NB4 (cell line): ENCODE measurements around the gene SH2D5.
A peak's percentile ranks its signal among the peaks of the same experiment; 100 is the strongest.

Experiments used
- DNase-seq: peaks from one replicate; pipeline ENCODE4 v3.0.0; 2010; ENCODE audit warnings: low read depth
- H3K4me3 ChIP-seq: one replicate; pipeline ENCODE4 v1.5.1; 2011; ENCODE audit warnings: mild to moderate bottlenecking, low read depth, low read length, moderate library complexity
- MAX ChIP-seq: IDR thresholded peaks from 2 replicates; pipeline ENCODE4 v1.6.1; 2011; ENCODE audit warnings: low read depth, low read length
- MYC ChIP-seq: IDR thresholded peaks from 2 replicates; pipeline ENCODE4 v1.6.1; 2011; ENCODE audit warnings: low read depth, low read length
- POLR2A ChIP-seq: IDR thresholded peaks from 2 replicates; pipeline ENCODE4 v1.6.1; 2011; ENCODE audit warnings: mild to moderate bottlenecking; ENCODE audit not compliant: insufficient read length; ENCODE audit errors: extremely low read depth
- TF ChIP-seq, protein P1 (sequence below): IDR thresholded peaks from one replicate; pipeline ENCODE4 v1.5.1; 2012; ENCODE audit warnings: low read depth, low read length

SH2D5 gene

DNA sequence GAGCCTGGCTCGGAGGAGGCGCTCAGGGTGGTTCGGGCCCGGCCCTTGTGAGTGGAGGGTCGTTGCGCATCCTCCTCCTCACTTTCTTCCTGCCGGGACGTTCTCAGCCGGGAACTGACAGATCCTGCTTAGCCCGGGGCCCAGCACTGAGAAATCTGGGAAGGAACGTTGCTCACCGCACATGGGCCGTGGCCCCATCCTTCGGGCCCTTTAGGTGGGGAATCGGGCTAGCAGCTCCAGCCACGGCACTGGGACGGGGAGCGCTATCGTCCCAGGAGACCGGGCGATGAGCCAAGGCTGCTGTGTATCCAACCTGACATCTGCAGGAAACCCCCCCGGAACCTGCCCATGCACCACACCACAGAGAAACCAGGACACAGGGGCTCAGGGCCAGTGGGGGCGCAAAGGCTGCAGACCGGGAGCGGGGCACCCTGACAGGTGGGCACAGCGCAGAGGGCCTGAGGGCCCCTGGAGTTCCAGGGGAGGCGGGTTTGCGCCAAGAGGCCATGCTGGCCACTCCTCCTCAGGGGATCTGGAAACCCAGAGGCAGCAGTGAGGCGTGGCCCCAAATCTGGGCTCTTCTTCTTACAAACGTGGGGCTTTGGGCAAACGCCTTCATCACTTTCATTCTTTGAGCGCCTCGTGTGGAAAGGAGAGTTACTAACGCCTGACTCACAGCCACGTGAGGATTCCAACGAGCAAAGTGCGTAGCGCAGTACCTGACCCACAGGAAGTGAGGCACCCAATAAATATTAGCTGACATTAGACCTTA, at the start of gene SH2D5:
SH2D5 (minus strand) TSS at position 116 of the 772 bp plus-strand sequence. CDS start 4,659 bp downstream, outside the sequence.
- H3K4me3 ChIP-seq, result no peak within 1 kb of the TSS
- TF ChIP-seq MYC (no peak), MAX (peak; percentile 31; the same call in 1 of the 2 replicates), POLR2A (no peak)
- TF ChIP-seq, protein P1, sequence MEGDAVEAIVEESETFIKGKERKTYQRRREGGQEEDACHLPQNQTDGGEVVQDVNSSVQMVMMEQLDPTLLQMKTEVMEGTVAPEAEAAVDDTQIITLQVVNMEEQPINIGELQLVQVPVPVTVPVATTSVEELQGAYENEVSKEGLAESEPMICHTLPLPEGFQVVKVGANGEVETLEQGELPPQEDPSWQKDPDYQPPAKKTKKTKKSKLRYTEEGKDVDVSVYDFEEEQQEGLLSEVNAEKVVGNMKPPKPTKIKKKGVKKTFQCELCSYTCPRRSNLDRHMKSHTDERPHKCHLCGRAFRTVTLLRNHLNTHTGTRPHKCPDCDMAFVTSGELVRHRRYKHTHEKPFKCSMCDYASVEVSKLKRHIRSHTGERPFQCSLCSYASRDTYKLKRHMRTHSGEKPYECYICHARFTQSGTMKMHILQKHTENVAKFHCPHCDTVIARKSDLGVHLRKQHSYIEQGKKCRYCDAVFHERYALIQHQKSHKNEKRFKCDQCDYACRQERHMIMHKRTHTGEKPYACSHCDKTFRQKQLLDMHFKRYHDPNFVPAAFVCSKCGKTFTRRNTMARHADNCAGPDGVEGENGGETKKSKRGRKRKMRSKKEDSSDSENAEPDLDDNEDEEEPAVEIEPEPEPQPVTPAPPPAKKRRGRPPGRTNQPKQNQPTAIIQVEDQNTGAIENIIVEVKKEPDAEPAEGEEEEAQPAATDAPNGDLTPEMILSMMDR, result peak; percentile 33
- peak; percentile 76 for DNase-seq

DNA sequence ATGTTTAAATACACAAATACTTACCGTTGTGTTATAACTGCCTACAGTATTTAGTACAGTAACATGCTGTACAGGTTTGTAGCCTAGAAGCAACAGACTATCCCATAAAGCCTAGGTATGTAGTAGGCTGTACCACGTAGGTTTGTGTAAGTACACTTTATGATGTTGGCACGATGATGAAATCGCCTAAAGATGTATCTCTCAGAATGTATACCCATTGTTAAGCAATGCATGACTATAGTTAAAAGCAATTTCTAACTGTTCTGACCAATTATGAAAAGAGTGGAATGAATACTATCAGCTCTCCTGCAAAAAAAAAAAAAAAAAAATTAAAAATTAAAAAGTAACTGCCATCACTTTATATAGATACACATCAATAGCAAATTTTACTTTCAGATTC, 43.2 kb upstream of the SH2D5 start:
- TF ChIP-seq, protein P1, result no peak
- TF ChIP-seq POLR2A (no peak), MAX (no peak), MYC (no peak)
- peak; percentile 4 for DNase-seq
- no peak overlapping the region for H3K4me3 ChIP-seq

GRCh38 chr1:20771780-20772179, 39.3 kb upstream of the SH2D5 start:
- no peak overlapping the region for H3K4me3 ChIP-seq
- no peak for TF ChIP-seq MAX
- TF ChIP-seq, protein P1, result no peak
- TF ChIP-seq MYC, result no peak
- no peak for TF ChIP-seq POLR2A
- no peak for DNase-seq

DNA sequence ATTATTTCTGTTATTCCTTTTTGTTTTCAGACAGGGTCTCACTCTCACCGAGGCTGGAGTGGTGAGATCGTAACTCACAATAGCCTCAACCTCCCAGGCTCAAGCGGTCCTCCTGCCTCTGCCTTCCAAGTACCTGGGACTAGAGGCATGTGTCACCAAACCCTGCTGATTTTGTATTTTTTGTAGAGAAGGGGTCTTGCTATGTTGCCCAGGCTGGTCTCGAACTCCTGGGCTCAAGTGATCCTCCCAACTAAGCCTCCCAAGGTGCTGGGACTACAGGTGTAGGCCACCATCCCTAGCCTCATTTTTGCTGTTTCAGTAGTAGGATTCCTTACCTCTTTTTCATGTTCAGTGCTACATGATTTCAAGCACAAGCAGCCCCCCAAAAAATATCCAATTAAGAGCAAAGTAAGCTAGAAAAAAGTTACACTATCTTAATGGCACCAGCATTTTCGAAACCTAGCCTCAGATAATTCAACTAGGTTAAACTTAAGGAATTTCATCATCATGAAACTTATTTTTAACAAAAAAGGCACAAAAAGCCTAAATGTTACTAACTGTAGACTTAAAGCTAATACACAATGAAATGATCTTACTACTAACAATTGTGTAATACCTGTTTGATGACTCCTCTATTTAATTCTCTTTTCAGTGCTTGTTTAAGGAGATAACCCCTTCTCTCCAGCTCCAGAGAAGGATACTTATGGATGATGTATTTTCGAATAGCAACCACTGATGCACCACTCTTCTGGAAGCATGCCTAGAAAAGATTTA, 38.0 kb upstream of the SH2D5 start:
- TF ChIP-seq MYC (no peak), POLR2A (no peak), MAX (no peak)
- TF ChIP-seq, protein P1, result no peak
- H3K4me3 ChIP-seq, result no peak overlapping the region
- DNase-seq, result no peak

GRCh38 chr1:20767271-20767670, 34.8 kb upstream of the SH2D5 start:
- DNase-seq, result no peak
- H3K4me3 ChIP-seq, result no peak overlapping the region
- no peak for TF ChIP-seq MYC
- TF ChIP-seq MAX, result no peak
- TF ChIP-seq POLR2A, result no peak
- TF ChIP-seq, protein P1, result no peak
